Left hindlimb (tissue), 1 donor: Measurements from ENCODE around the gene INSC.

Experiments
- DNase-seq: peaks from one replicate; pipeline ENCODE4 v3.0.0-alpha.2; 2018

The INSC gene

GRCh38 chr11:15111215-15111614 lies 3.5 kb upstream of the INSC start:
- DNase-seq, result no peak

- DNase-seq, result peak; percentile 88
Observed at GRCh38 chr11:15112131-15112541, 2.6 kb upstream of the INSC start.

GRCh38 chr11:15113381-15113780 lies 1.3 kb upstream of the INSC start:
- no peak for DNase-seq

- no peak for DNase-seq
Observed at GRCh38 chr11:15115686-15116085, 963 bp downstream of the INSC start.

GRCh38 chr11:15117751-15118150 lies 3.0 kb downstream of the INSC start:
- no peak for DNase-seq

- DNase-seq, result no peak
Observed at GRCh38 chr11:15118431-15118830, 3.7 kb downstream of the INSC start.

- DNase-seq, result peak; percentile 56
Observed at GRCh38 chr11:15119352-15119751, 4.6 kb downstream of the INSC start.

GRCh38 chr11:15119826-15120225 lies 5.1 kb downstream of the INSC start:
- DNase-seq, result no peak

- no peak for DNase-seq
Observed at GRCh38 chr11:15123849-15124248, 9.1 kb downstream of the INSC start.

- no peak for DNase-seq
Observed at GRCh38 chr11:15124528-15124927, 9.8 kb downstream of the INSC start.

GRCh38 chr11:15127341-15127740 lies 12.6 kb downstream of the INSC start:
- no peak for DNase-seq

GRCh38 chr11:15128621-15129020 lies 13.9 kb downstream of the INSC start:
- DNase-seq, result no peak

- no peak for DNase-seq
Observed at GRCh38 chr11:15136166-15136565, 21.4 kb downstream of the INSC start.

GRCh38 chr11:15139096-15139770 lies 24.5 kb downstream of the INSC start:
- no peak for DNase-seq

- DNase-seq, result no peak
Observed at GRCh38 chr11:15139958-15140659, 25.4 kb downstream of the INSC start.

GRCh38 chr11:15141381-15141780 lies 26.7 kb downstream of the INSC start:
- DNase-seq, result no peak

GRCh38 chr11:15142838-15143237 lies 28.1 kb downstream of the INSC start:
- DNase-seq, result no peak

GRCh38 chr11:15143855-15144254 lies 29.1 kb downstream of the INSC start:
- DNase-seq, result no peak

- no peak for DNase-seq
Observed at GRCh38 chr11:15144347-15144746, 29.6 kb downstream of the INSC start.

GRCh38 chr11:15145151-15145550 lies 30.4 kb downstream of the INSC start:
- no peak for DNase-seq

GRCh38 chr11:15145615-15146014 lies 30.9 kb downstream of the INSC start:
- no peak for DNase-seq

GRCh38 chr11:15146271-15147003 lies 31.7 kb downstream of the INSC start:
- no peak for DNase-seq

GRCh38 chr11:15148169-15148568 lies 33.4 kb downstream of the INSC start:
- no peak for DNase-seq

GRCh38 chr11:15149050-15149449 lies 34.3 kb downstream of the INSC start:
- no peak for DNase-seq
